Measurements from ENCODE around the gene TTC7B.

- TF ChIP-seq CTCF (IDR thresholded peaks at IDR 0.05): no peak
- no peak for TF ChIP-seq POLR2A (IDR thresholded peaks at IDR 0.05)
- no peak for TF ChIP-seq POLR2AphosphoS5 (IDR thresholded peaks at IDR 0.05)
- TF ChIP-seq EP300 (IDR thresholded peaks at IDR 0.05; ENCODE audit: low read depth): no peak
These were observed 258.7 kb downstream of the TTC7B start for GRCh38 chr14:90557516-90557915.
